ENCODE data around the gene TULP4.

DNA sequence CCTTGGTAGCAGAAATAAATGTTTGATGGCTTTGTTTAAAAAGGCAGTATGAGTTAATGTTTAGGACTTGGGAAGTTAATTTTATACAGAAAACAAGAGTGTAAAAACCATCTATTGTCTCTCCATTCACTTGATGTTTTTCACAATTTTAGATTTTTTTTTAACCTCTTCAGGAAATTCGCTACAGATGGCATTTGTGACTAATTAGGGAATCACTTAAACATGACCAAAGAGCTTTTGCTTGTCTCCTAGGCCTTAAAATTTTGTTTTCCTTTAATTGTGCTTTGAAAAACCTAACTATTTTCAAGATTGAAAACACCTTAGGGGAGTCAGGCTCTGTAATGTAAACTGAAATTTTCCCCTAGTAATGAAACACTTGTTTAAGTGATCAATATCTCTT lies 17.3 kb downstream of the TULP4 start:
- TF ChIP-seq EZH2 (IDR thresholded peaks at IDR 0.05) (no peak), POLR2AphosphoS5 (IDR thresholded peaks at IDR 0.05; ENCODE audit: borderline replicate concordance, low read depth, low read length) (no peak)

All from SK-N-MC (cell line).